NCI-H460 (cell line): ENCODE measurements around the gene MRGPRG. TPM values are rescaled to one million over a fixed set of nuclear protein-coding genes. Genes with fewer than 3 reads are reported as not detected.

ENCODE experiments used
- DNase-seq: peaks from one replicate; pipeline ENCODE4 v3.0.0-alpha.2; 2016; ENCODE audit warnings: low read depth; ENCODE audit errors: extremely low read depth
- total RNA-seq: library from RNA; depleted of rRNA; stranded (reverse); fragments of >200 nt; shearing (Covaris generic); gene quantifications from 2 replicates; pipeline ENCODE4 v1.2.3, GENCODE V29; 2014

MRGPRG gene
- total RNA-seq, 1 experiment from 2014 or later = not detected

GRCh38 chr11:3225826-3226750 lies 7.5 kb upstream of the MRGPRG start:
- no peak for DNase-seq

DNA sequence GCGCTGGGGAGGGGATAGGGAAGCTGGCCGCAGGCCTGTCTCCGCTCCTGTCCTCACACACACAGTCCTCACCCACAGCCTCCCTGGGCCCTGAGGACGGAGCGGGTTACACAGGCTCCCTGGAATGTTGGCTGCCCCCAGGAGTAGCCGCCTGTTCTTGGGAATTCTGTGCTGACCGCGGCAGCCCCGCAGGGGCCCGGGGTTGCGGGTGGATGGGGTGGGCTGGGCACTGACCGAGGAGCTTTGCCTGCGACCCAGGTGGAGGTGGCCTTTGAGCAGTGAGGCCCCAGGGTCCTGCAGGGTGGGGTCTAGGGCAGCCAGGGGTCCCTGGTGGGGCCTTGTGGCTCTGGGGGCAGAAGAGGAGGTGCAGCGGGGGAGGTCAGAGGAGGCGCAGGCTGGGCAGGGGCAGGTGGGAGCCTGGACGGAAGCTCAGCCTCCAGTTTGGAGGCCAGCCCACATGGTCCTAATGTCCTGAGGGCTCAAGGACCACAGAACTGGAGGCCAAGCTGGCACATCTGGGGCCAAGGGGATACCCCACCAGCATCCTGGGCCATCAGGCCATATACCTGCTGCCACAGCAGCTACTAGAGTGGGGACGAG lies 6.6 kb upstream of the MRGPRG start:
- DNase-seq = no peak

GRCh38 chr11:3224401-3225057 lies 5.9 kb upstream of the MRGPRG start:
- DNase-seq = no peak

DNA sequence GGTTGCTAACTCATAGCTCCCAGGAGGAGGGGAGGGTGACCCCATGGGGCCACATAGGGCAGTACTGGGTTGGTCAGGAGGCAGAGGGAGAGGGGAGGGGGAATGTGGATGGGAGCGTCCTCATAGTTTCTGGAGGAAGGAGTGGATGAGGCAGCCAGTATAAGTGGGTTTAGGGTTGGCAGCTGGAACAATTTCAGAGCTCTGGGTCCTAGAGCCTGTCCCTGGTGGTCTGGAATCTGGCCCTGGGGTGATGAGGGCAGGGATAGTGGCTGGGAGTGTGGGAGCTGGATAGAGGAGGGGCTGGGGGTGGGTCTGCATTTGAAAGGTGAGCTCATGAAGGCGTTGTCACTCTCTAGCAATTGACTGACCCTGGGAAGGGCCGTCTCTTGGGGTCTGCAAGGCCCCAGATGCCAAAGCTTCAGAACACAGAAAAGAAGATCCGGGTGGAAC lies 5.3 kb upstream of the MRGPRG start:
- no peak for DNase-seq

DNA sequence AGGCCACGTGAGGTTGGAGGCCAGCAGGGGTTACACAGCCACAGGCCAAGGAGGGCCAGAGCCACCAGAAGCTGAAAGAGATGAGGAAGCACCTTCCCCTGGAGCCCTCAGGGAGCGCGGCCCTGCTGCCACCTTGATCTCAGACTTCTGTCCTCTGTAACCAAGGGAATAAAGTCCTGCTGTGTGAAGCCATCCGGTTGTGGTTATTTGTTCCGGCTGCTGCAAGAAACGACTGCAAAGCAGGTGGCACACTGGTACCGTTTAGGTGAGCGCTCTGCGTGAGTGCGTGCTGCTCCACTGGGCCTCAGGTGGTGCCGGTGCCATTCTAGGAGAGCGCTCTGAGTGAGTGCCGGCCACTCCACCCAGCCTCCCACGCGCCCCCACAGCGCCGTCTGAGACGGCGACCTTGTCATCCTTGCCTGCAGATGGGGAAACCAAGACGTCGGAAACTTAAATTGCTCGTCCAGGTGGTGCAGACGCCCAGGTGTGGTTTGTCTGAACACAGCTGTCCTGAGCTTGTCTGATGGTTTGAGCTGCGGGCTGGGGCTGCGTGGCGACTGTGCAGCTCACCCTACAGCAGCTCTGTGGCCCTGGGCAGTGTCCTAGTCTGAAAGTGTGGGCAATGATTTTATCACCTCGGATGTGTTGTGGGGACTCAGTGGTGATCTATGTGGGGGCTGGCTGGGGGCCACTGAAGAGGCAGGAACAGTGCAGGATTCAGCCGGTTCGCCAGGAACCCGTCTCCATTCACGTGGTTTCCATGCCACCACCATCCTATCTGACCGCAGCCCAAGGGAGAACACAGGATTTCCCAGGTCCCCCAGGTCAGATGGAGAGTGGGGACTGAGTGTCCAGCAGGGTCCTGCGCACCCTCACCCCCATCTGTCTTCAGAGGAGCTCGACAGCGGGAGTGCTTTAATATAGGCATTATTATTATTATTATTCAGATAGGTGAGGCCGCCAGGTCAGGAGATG lies 4.6 kb upstream of the MRGPRG start:
- no peak for DNase-seq

GRCh38 chr11:3222003-3222855 lies 3.6 kb upstream of the MRGPRG start:
- DNase-seq = no peak

DNA sequence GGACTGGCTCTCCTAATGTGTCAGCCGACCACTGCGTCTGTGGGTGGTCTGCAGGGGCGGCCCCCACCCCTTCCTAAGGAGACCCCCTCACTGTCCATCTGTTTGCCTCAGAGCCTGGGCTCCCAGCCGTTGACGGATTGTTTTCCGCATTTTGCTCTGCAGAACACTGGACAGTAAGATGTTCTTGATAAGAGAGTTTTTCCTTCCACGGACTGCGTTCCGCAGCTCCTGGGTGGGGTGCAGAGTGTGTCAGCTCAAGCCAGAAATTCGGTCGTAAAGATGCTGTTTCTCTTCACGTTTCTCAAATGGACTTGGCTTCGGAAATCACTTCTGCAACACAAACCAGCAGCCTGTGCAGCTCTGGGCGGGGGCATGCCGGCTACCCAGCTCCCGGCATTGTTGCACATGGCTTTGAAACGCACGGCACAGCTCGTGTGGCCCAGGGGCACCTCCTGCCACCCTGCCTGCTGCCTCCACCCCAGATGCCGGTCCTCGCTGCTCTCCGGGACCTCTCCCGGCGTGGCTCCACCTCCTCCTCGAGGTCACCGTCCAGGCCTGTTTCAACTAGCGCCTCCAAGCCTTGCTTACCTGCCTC lies 2.9 kb upstream of the MRGPRG start:
- no peak for DNase-seq

GRCh38 chr11:3220521-3221407 lies 2.2 kb upstream of the MRGPRG start:
- DNase-seq = no peak

GRCh38 chr11:3220101-3220500 lies 1.5 kb upstream of the MRGPRG start:
- no peak for DNase-seq

DNA sequence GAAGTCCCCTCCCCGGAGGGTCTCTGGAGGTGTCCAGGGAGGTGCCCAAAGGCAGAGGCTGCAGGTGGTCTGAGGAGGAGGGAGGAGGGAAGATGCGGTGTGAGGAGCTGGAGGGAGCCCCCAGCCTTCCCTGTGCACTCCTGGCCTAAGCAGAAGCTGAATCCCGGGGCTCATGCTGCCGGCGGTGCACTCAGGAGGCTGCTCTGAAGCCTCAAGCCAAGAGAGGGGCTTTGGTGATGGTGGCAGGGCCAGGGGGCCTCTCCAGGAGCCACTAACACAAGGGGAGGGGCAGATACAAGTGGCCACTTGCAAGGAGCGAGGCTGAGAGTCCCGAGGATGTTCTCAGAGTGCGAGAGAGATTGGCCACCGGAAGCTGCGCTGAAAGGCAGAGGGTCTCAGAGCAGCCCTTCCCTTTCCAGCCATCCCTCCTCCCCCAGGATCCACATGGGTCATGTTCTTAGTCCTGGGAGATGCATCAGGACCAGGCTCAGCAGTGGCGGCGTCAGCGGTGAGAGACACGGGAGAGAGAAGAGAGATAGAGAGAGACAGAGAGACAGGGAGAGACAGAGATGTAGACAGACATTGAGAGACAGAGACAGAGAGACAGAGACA lies 774 bp upstream of the MRGPRG start:
- DNase-seq = no peak

- no peak for DNase-seq
These were observed 663 bp downstream of the MRGPRG start for GRCh38 chr11:3217818-3218482.

DNA sequence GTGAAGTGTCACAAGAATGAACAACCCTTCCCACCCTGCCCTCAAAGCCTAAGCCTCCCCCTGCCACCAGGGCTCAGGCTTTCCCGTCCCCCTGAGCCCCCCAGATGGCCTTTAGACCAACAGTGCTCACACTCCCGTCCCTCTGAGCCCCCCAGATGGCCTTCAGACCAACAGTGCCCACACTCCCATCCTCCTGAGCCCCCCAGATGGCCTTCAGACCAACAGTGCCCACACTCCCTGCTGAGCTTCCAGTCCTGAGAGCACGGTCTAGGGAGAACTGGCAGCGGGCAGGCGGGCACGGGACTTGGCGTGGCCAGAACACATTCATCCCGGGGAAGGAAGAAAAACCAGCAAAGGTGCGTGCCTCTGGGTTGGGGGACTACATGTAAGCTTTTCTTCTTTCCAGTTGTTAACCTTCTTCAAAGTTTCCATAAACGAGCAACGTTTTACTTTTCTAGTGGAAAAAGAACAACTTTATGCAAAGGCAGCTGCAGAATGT lies 2.5 kb downstream of the MRGPRG start:
- DNase-seq = no peak

DNA sequence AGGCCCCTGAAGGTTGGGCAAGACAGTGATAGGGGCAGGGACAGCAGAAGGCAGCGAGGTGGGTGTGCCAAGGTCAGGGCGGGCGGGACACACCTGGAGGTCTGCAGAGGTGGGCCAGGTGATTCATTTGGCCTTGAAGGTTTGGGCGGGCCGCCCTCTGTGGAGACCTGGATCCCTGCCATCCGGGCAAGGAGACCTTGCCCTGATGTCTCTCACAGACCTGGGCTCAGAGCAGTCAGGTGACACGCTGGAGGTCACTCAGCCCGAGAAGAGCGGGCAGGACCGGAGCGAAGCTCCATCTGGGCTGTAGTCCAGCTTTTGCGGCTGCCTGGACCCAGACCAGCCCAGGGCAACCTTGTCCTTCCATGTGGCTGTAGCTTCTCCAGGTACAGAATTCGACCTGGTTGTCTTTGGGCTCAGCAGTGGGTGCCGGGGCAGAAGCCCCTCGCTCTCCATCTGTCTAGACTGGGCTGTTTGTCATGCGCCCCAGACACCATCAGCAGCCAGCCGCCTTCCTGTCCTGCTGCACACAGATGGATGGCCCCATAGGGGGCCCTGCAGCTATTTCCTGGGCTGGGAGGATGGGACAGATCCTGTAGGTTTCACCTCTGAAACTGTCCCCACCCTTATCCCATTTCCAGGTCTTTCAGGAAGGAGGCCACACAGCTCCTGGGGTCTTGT lies 3.1 kb downstream of the MRGPRG start:
- no peak for DNase-seq

GRCh38 chr11:3214420-3214699 lies 4.3 kb downstream of the MRGPRG start:
- DNase-seq = no peak

GRCh38 chr11:3213659-3214419 lies 4.8 kb downstream of the MRGPRG start:
- no peak for DNase-seq

DNA sequence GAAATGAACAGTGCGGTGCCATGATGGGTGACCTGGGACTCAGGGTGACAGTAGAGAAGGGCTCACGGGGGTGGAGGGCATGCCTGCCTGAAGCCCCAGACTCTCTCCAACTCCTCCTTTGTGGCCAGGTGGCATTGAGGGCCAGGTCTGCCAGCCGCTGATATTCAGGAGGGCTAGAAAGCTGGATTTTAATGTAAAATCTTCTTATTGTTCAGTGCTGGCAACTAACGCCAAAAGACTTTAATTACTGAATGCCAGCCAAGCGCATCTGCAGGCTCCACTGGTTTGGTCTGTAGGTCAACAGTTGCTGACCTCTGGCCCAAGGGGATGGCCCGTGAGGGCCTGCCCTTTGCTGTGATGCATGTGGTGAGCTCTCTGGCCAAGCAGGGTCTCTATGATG lies 10.3 kb downstream of the MRGPRG start:
- DNase-seq = no peak
